NT2/D1 (cell line): ENCODE measurements around the gene CLTC.

Source experiments
- SUZ12 ChIP-seq: IDR thresholded peaks from 2 replicates; pipeline ENCODE4 v1.6.1; 2011; ENCODE audit not compliant: insufficient read length, insufficient read depth; ENCODE audit errors: extremely low read depth
- YY1 ChIP-seq: IDR thresholded peaks from 2 replicates; pipeline ENCODE4 v1.6.1; 2011; ENCODE audit not compliant: insufficient read length, insufficient read depth

- TF ChIP-seq YY1, result no peak
- TF ChIP-seq SUZ12, result no peak
Measured at GRCh38 chr17:59723607-59724006, 103.9 kb downstream of the CLTC start.
